Astrocyte of the hippocampus (primary cell): ENCODE measurements around the gene RGSL1.
"Not testable (repeated sequence)": the region's sequence is repeated elsewhere in the genome, so short reads cannot be mapped to it uniquely, and the experiment has no call there.

Experiments
- DNase-seq: peaks from one replicate; pipeline ENCODE4 v3.0.0; 2011; ENCODE audit warnings: low read depth, low spot score

Gene RGSL1

GRCh38 chr1:182446033-182446669 is 3.8 kb upstream of the RGSL1 start:
- DNase-seq, result peak; percentile 48

- DNase-seq, result not testable (repeated sequence)
Observed at GRCh38 chr1:182447124-182447523, 2.8 kb upstream of the RGSL1 start.

GRCh38 chr1:182447660-182448059 is 2.3 kb upstream of the RGSL1 start:
- no peak for DNase-seq

- no peak for DNase-seq
Observed at GRCh38 chr1:182453631-182454030, 3.7 kb downstream of the RGSL1 start.

- DNase-seq, result no peak
Observed at GRCh38 chr1:182457844-182458243, 7.9 kb downstream of the RGSL1 start.

GRCh38 chr1:182459949-182460348 is 10.0 kb downstream of the RGSL1 start:
- DNase-seq, result no peak

GRCh38 chr1:182460550-182460951 is 10.6 kb downstream of the RGSL1 start:
- no peak for DNase-seq

- DNase-seq, result no peak
Observed at GRCh38 chr1:182473556-182473955, 23.6 kb downstream of the RGSL1 start.

- no peak for DNase-seq
Observed at GRCh38 chr1:182476625-182477024, 26.7 kb downstream of the RGSL1 start.

GRCh38 chr1:182478238-182478637 is 28.3 kb downstream of the RGSL1 start:
- DNase-seq, result no peak

- DNase-seq, result no peak
Observed at GRCh38 chr1:182484067-182484466, 34.1 kb downstream of the RGSL1 start.

GRCh38 chr1:182484531-182485257 is 34.7 kb downstream of the RGSL1 start:
- no peak for DNase-seq

- DNase-seq, result no peak
Observed at GRCh38 chr1:182485861-182486260, 35.9 kb downstream of the RGSL1 start.

- no peak for DNase-seq
Observed at GRCh38 chr1:182488803-182489202, 38.9 kb downstream of the RGSL1 start.

GRCh38 chr1:182493063-182493462 is 43.1 kb downstream of the RGSL1 start:
- no peak for DNase-seq

GRCh38 chr1:182495002-182495401 is 45.1 kb downstream of the RGSL1 start:
- DNase-seq, result no peak

- no peak for DNase-seq
Observed at GRCh38 chr1:182495693-182496092, 45.7 kb downstream of the RGSL1 start.

- no peak for DNase-seq
Observed at GRCh38 chr1:182507685-182508084, 57.7 kb downstream of the RGSL1 start.

GRCh38 chr1:182515556-182515955 is 65.6 kb downstream of the RGSL1 start:
- DNase-seq, result no peak

- no peak for DNase-seq
Observed at GRCh38 chr1:182520736-182521135, 70.8 kb downstream of the RGSL1 start.

- no peak for DNase-seq
Observed at GRCh38 chr1:182525342-182525741, 75.4 kb downstream of the RGSL1 start.

GRCh38 chr1:182527680-182528079 is 77.7 kb downstream of the RGSL1 start:
- DNase-seq, result no peak

- DNase-seq, result not testable (repeated sequence)
Observed at GRCh38 chr1:182528206-182528605, 78.3 kb downstream of the RGSL1 start.
